ENCODE measurements around the gene PRDX2. TPM values are rescaled to one million over a fixed set of nuclear protein-coding genes. Genes with fewer than 3 reads are reported as not detected.

The PRDX2 gene
- total RNA-seq, 1 donor from 2014 or later = 750 TPM

- DNase-seq (peak; percentile 74), ATAC-seq (peak; percentile 9)
- intact Hi-C loops (cut with micrococcal nuclease) = no loop called here
These were observed 5.2 kb downstream of the PRDX2 start for GRCh38 chr19:12796146-12797071.

GRCh38 chr19:12794971-12795381 is 6.6 kb downstream of the PRDX2 start:
- intact Hi-C loops (cut with micrococcal nuclease) = loop anchor here (2.0 kb wide), 1 partner anchor 18 kb away; no protein-coding TSS in a partner anchor
- ATAC-seq = no peak
- no peak for DNase-seq

- DNase-seq (no peak), ATAC-seq (no peak)
- intact Hi-C loops (cut with micrococcal nuclease) = loop anchor here (2.0 kb wide), 1 partner anchor 18 kb away; no protein-coding TSS in a partner anchor
These were observed 7.2 kb downstream of the PRDX2 start for GRCh38 chr19:12794196-12794941.

GRCh38 chr19:12793290-12794195 is 8.1 kb downstream of the PRDX2 start:
- DNase-seq (peak; percentile 97), ATAC-seq (peak; percentile 55)
- intact Hi-C loops (cut with micrococcal nuclease) = loop anchor here (2.0 kb wide), 1 partner anchor 17 kb away; no protein-coding TSS in a partner anchor

- intact Hi-C loops (cut with micrococcal nuclease) = no loop called here
- ATAC-seq = no peak
- DNase-seq = no peak
These were observed 8.7 kb downstream of the PRDX2 start for GRCh38 chr19:12792853-12793289.

GRCh38 chr19:12792051-12792852 is 9.3 kb downstream of the PRDX2 start:
- no peak for ATAC-seq
- intact Hi-C loops (cut with micrococcal nuclease) = no loop called here

GRCh38 chr19:12791345-12792050 is 10.1 kb downstream of the PRDX2 start, which contains the start of gene JUNB:
Gene JUNB (plus strand): TSS chr19:12791486. CDS start chr19:12791772, 286 bp downstream.
- DNase-seq (peak; percentile 99), ATAC-seq (peak; percentile 68)
- intact Hi-C loops (cut with micrococcal nuclease) = no loop called here

More at GRCh38 chr19:12792051-12792852, 9.3 kb downstream of the PRDX2 start:
- DNase-seq = peak; percentile 85

- intact Hi-C loops (cut with micrococcal nuclease) = no loop called here
- DNase-seq (no peak), ATAC-seq (no peak)
These were observed 10.8 kb downstream of the PRDX2 start for GRCh38 chr19:12790628-12791344.

- intact Hi-C loops (cut with micrococcal nuclease) = no loop called here
- ATAC-seq (peak; percentile 56), DNase-seq (peak; percentile 98)
These were observed 11.5 kb downstream of the PRDX2 start for GRCh38 chr19:12789904-12790619.

GRCh38 chr19:12789098-12789903 is 12.3 kb downstream of the PRDX2 start:
- no peak for DNase-seq
- ATAC-seq = no peak
- intact Hi-C loops (cut with micrococcal nuclease) = no loop called here

- DNase-seq = peak; percentile 93
- ATAC-seq = no peak
- intact Hi-C loops (cut with micrococcal nuclease) = no loop called here
These were observed 12.9 kb downstream of the PRDX2 start for GRCh38 chr19:12788682-12789097.

GRCh38 chr19:12788042-12788681 is 13.4 kb downstream of the PRDX2 start:
- DNase-seq = no peak
- intact Hi-C loops (cut with micrococcal nuclease) = no loop called here
- ATAC-seq = no peak

- ATAC-seq (no peak), DNase-seq (no peak)
- intact Hi-C loops (cut with micrococcal nuclease) = no loop called here
These were observed 14.1 kb downstream of the PRDX2 start for GRCh38 chr19:12787458-12787857.

GRCh38 chr19:12786952-12787351 is 14.6 kb downstream of the PRDX2 start:
- ATAC-seq (no peak), DNase-seq (no peak)
- intact Hi-C loops (cut with micrococcal nuclease) = no loop called here

Measured in left ventricle myocardium superior (tissue), 1 donor.